ENCODE data around the gene OSTC. TPM values are rescaled to one million over a fixed set of nuclear protein-coding genes. Genes with fewer than 3 reads are reported as not detected.
"Not testable (repeated sequence)": the region's sequence is repeated elsewhere in the genome, so short reads cannot be mapped to it uniquely, and the experiment has no call there.

Gene OSTC
- total RNA-seq, 4 donors from 2014 or later, result 82.9 to 1,618 (median 118) TPM

- no peaks in the 10 kb centered on the region for H3K9me3 ChIP-seq
- no peaks in the 10 kb centered on the region for H3K4me1 ChIP-seq
- H3K27me3 ChIP-seq, result no peaks in the 10 kb centered on the region
- intact Hi-C loops (cut with DNase I), result no loop called here
- 76 to 89% methylated on average over 10 of the region's 10 CpGs for WGBS, 2 donors
- no peak overlapping the region for H3K27ac ChIP-seq
- no peak for TF ChIP-seq CTCF (IDR thresholded peaks at IDR 0.05)
- no peak for TF ChIP-seq POLR2A (IDR thresholded peaks at IDR 0.05)
- DNase-seq, result no peak
- H3K36me3 ChIP-seq, result no peaks in the 10 kb centered on the region
- no peak overlapping the region for H3K4me3 ChIP-seq (replicated peaks in 1 of 3)
These were observed 58.8 kb downstream of the OSTC start for GRCh38 chr4:108709234-108709633.

GRCh38 chr4:108709722-108710121 is 59.3 kb downstream of the OSTC start:
- Histone ChIP-seq H3K36me3 (no peaks in the 10 kb centered on the region), H3K27me3 (no peaks in the 10 kb centered on the region), H3K9me3 (no peaks in the 10 kb centered on the region), H3K4me3 (replicated peaks in 1 of 3) (no peak overlapping the region), H3K4me1 (no peaks in the 10 kb centered on the region), H3K27ac (no peak overlapping the region)
- intact Hi-C loops (cut with DNase I), result no loop called here
- 60 to 64% methylated on average over 7 of the region's 7 CpGs for whole genome bisulfite sequencing, 2 donors
- no peak for DNase-seq
- no peak for TF ChIP-seq POLR2A (IDR thresholded peaks at IDR 0.05)
- no peak for TF ChIP-seq CTCF (IDR thresholded peaks at IDR 0.05)

GRCh38 chr4:108710578-108710977 is 60.2 kb downstream of the OSTC start:
- DNase-seq; H3K9me3 ChIP-seq; intact Hi-C loops (cut with DNase I); H3K4me3 ChIP-seq (replicated peaks in 1 of 3); H3K36me3 ChIP-seq; H3K27ac ChIP-seq; H3K27me3 ChIP-seq; H3K4me1 ChIP-seq: not testable (repeated sequence)
- WGBS, 2 donors, result 68 to 70% methylated on average over 7 of the region's 7 CpGs

GRCh38 chr4:108714880-108715279 is 64.5 kb downstream of the OSTC start:
- Histone ChIP-seq H3K9me3 (no peaks in the 10 kb centered on the region), H3K36me3 (no peaks in the 10 kb centered on the region), H3K27me3 (no peaks in the 10 kb centered on the region), H3K4me1 (no peaks in the 10 kb centered on the region), H3K27ac (no peak overlapping the region), H3K4me3 (replicated peaks in 1 of 3) (no peak overlapping the region)
- intact Hi-C loops (cut with DNase I), result no loop called here
- no peak for TF ChIP-seq CTCF (IDR thresholded peaks at IDR 0.05)
- no peak for TF ChIP-seq POLR2A (IDR thresholded peaks at IDR 0.05)
- 47 to 49% methylated on average over 4 of the region's 4 CpGs for WGBS, 2 donors
- no peak for DNase-seq

GRCh38 chr4:108716340-108716739 is 65.9 kb downstream of the OSTC start:
- Histone ChIP-seq H3K4me1 (no peaks in the 10 kb centered on the region), H3K27me3 (no peaks in the 10 kb centered on the region), H3K36me3 (no peaks in the 10 kb centered on the region), H3K27ac (no peak overlapping the region), H3K4me3 (replicated peaks in 1 of 3) (no peak overlapping the region), H3K9me3 (no peaks in the 10 kb centered on the region)
- TF ChIP-seq CTCF (IDR thresholded peaks at IDR 0.05) (no peak), POLR2A (IDR thresholded peaks at IDR 0.05) (no peak)
- DNase-seq, result no peak
- intact Hi-C loops (cut with DNase I), result no loop called here
- 35 to 42% methylated on average over 2 of the region's 2 CpGs for WGBS, 2 donors

GRCh38 chr4:108717386-108717785 is 67.0 kb downstream of the OSTC start:
- Histone ChIP-seq H3K4me1 (no peaks in the 10 kb centered on the region), H3K36me3 (no peaks in the 10 kb centered on the region), H3K27ac (no peak overlapping the region), H3K4me3 (replicated peaks in 1 of 3) (no peak overlapping the region), H3K27me3 (no peaks in the 10 kb centered on the region), H3K9me3 (no peaks in the 10 kb centered on the region)
- WGBS, 2 donors, result 69 to 73% methylated on average over 2 of the region's 2 CpGs
- TF ChIP-seq POLR2A (IDR thresholded peaks at IDR 0.05) (no peak), CTCF (IDR thresholded peaks at IDR 0.05) (no peak)
- intact Hi-C loops (cut with DNase I), result no loop called here
- DNase-seq, result no peak
